GM10266 (cell line): ENCODE results near the gene PCDHA1.

Experiments used
- DNase-seq: peaks from one replicate; pipeline ENCODE4 v3.0.0; 2012; ENCODE audit errors: extremely low spot score
- CTCF ChIP-seq: IDR thresholded peaks from 2 replicates; pipeline ENCODE4 v1.5.1; 2012; ENCODE audit warnings: mild to moderate bottlenecking, low read depth; ENCODE audit not compliant: control insufficient read depth, insufficient read depth; ENCODE audit errors: missing control alignments

Gene PCDHA1

GRCh38 chr5:140977003-140977402, 191.1 kb downstream of the PCDHA1 start:
- no peak for DNase-seq
- TF ChIP-seq CTCF = no peak

- DNase-seq = no peak
- TF ChIP-seq CTCF = no peak
Measured at GRCh38 chr5:140978260-140978659, 192.3 kb downstream of the PCDHA1 start.

- DNase-seq = no peak
- TF ChIP-seq CTCF = no peak
Measured at GRCh38 chr5:140978983-140979382, 193.0 kb downstream of the PCDHA1 start.

- TF ChIP-seq CTCF = no peak
- no peak for DNase-seq
Measured at GRCh38 chr5:140982083-140982716, 196.3 kb downstream of the PCDHA1 start.

- TF ChIP-seq CTCF = no peak
- DNase-seq = no peak
Measured at GRCh38 chr5:140986117-140986521, 200.2 kb downstream of the PCDHA1 start.

GRCh38 chr5:140988100-140988499, 202.2 kb downstream of the PCDHA1 start:
- no peak for DNase-seq
- no peak for TF ChIP-seq CTCF

GRCh38 chr5:140988608-140989007, 202.7 kb downstream of the PCDHA1 start:
- no peak for TF ChIP-seq CTCF
- DNase-seq = no peak
